ENCODE data around the gene ARHGEF7. TPM values are rescaled to one million over a fixed set of nuclear protein-coding genes. Genes with fewer than 3 reads are reported as not detected.

Gene ARHGEF7
- total RNA-seq, 2 experiments from 2014 or later = 67.0 to 71.2 TPM

DNA sequence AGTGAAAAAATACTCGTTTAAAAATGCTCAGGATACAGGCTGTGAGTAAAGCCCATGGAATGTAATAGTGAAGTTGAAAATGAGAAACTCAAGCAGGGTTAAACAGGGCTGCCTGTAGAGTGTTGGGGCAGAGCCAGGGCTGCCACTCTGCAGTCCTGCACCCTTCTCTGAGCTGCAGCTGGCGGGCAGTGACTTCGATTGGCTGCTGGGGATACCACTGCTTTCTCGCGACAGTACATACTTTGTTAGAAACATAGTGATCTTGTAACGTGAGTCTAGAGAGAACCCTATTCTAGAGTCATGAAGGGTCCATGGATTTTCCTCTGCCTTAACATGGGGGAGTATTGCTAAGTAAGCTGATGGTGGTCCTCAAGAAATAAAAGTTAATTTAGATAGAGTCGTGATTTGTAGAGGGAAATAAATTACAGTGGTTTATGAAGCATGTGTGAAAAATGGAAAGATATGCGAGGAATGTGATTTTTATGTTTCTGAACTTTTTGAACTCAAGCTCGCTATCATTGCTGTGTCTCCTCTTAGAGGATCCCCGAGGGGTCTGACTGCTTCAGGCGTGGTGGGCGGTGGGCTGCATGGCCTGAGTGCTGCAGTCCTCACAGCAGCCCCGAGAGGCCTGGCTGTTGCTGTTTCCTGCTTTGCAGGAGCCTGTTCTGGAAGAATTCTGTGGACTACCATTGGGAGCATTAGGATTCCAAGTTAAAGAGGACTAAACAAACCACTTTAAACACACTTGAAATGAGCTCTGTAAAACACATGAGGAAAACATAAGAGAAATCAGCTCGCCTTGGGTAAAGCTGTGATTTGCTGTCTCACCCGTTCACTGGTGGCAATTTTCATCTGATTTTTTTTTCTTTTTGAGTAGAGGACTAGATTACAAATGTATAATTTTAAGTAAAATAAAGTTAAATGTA, 95.7 kb downstream of the ARHGEF7 start:
- H3K4me1 Mint-ChIP-seq (ENCODE audit: low read depth) = peaks cover 36% of the 10 kb centered on the region
- H3K4me3 Mint-ChIP-seq = no peak overlapping the region
- H3K9me3 Mint-ChIP-seq = no peaks in the 10 kb centered on the region
- H3K27me3 Mint-ChIP-seq = no peaks in the 10 kb centered on the region
- ATAC-seq = no peak
- DNase-seq = no peak
- POLR2A ChIA-PET = no interaction called here
- CTCF ChIA-PET = interaction anchor here (1.3 to 4.8 kb wide), 3 partner anchors 8 to 143 kb away, joined by 3 to 18 read pairs (median 8); no protein-coding TSS in a partner anchor
- H3K27ac Mint-ChIP-seq = no peak overlapping the region
- TF ChIP-seq, protein P1, sequence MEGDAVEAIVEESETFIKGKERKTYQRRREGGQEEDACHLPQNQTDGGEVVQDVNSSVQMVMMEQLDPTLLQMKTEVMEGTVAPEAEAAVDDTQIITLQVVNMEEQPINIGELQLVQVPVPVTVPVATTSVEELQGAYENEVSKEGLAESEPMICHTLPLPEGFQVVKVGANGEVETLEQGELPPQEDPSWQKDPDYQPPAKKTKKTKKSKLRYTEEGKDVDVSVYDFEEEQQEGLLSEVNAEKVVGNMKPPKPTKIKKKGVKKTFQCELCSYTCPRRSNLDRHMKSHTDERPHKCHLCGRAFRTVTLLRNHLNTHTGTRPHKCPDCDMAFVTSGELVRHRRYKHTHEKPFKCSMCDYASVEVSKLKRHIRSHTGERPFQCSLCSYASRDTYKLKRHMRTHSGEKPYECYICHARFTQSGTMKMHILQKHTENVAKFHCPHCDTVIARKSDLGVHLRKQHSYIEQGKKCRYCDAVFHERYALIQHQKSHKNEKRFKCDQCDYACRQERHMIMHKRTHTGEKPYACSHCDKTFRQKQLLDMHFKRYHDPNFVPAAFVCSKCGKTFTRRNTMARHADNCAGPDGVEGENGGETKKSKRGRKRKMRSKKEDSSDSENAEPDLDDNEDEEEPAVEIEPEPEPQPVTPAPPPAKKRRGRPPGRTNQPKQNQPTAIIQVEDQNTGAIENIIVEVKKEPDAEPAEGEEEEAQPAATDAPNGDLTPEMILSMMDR (IDR thresholded peaks at IDR 0.05) = no peak
- peaks cover 8% of the 10 kb centered on the region for H3K36me3 Mint-ChIP-seq (ENCODE audit: low read depth)
- intact Hi-C loops (cut with micrococcal nuclease) = no loop called here

DNA sequence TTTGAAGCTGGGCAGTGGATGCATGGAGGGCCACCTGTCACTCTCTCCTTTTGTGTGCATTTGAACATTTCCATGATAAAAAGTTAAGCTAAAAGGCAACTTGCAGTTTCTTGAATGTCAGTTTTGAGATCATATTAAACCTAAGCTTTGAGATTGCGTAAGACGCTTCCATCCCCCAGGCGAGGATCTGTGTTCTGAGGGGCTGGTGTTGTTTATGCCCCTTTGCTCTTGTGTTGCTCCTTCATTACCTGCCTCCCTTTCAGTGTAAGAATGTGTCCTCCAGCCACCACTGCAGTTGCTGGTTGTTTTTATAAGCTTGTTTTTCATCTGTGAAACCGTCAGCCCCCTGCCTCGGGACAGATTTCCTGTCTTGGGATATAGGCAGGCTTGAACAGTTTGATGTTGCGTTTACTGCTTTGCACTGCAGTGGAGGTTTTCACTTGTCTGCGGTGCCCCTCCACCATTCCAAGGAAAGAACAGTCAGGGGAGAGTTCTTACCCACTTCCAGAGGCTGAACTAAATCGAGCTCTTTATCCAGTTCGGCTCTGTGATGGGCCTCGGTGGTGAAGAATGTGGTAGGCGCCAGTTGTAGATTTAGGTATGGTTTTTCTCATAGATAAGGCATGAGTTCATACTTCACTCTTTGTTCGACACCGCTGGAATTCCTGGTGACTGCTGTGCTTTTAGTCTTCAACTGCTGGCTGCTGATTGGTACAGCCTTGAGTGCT, 96.8 kb downstream of the ARHGEF7 start:
- ChIA-PET CTCF (interaction anchor here (1.1 to 4.8 kb wide), 4 partner anchors 9 to 144 kb away, joined by 3 to 18 read pairs (median 6); no protein-coding TSS in a partner anchor), POLR2A (interaction anchor here (0.6 kb wide), 2 partner anchors 27 to 124 kb away, joined by 3 to 4 read pairs; no protein-coding TSS in a partner anchor)
- Mint-ChIP-seq H3K9me3 (no peaks in the 10 kb centered on the region), H3K4me1 (ENCODE audit: low read depth) (peaks cover 40% of the 10 kb centered on the region), H3K27me3 (no peaks in the 10 kb centered on the region), H3K36me3 (ENCODE audit: low read depth) (peaks cover 3% of the 10 kb centered on the region), H3K27ac (no peak overlapping the region), H3K4me3 (no peak overlapping the region)
- TF ChIP-seq, protein P1 (IDR thresholded peaks at IDR 0.05) = no peak
- ATAC-seq (no peak), DNase-seq (no peak)
- intact Hi-C loops (cut with micrococcal nuclease) = no loop called here

DNA sequence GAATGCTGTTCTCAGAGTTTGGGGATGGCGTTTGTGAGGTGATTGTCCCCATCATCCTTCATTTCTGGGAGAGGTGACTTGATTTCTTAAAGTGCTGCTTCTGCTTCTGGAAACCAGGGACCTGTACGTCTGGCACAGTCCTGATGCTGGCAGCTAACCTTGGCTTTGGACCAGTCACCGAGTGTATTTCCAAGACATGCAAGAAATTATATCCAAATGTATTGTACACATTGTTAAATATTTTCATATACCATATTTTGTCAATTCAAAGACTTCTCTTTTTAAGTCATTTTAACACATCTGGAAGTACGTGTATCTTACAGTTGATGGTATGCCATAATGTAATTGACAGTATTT, 97.4 kb downstream of the ARHGEF7 start:
- no peak for ATAC-seq
- Mint-ChIP-seq H3K36me3 (ENCODE audit: low read depth) (peaks cover under 1% of the 10 kb centered on the region), H3K9me3 (no peaks in the 10 kb centered on the region), H3K4me1 (ENCODE audit: low read depth) (peaks cover 40% of the 10 kb centered on the region), H3K4me3 (no peak overlapping the region), H3K27ac (no peak overlapping the region), H3K27me3 (no peaks in the 10 kb centered on the region)
- DNase-seq = no peak
- intact Hi-C loops (cut with micrococcal nuclease) = no loop called here
- TF ChIP-seq, protein P1 (IDR thresholded peaks at IDR 0.05) = no peak
- POLR2A ChIA-PET = interaction anchor here (0.6 kb wide), 1 partner anchor 124 kb away, joined by 3 read pairs; no protein-coding TSS in a partner anchor
- CTCF ChIA-PET = interaction anchor here (1.1 to 4.8 kb wide), 3 partner anchors 10 to 145 kb away, joined by 4 to 18 read pairs (median 8); no protein-coding TSS in a partner anchor

DNA sequence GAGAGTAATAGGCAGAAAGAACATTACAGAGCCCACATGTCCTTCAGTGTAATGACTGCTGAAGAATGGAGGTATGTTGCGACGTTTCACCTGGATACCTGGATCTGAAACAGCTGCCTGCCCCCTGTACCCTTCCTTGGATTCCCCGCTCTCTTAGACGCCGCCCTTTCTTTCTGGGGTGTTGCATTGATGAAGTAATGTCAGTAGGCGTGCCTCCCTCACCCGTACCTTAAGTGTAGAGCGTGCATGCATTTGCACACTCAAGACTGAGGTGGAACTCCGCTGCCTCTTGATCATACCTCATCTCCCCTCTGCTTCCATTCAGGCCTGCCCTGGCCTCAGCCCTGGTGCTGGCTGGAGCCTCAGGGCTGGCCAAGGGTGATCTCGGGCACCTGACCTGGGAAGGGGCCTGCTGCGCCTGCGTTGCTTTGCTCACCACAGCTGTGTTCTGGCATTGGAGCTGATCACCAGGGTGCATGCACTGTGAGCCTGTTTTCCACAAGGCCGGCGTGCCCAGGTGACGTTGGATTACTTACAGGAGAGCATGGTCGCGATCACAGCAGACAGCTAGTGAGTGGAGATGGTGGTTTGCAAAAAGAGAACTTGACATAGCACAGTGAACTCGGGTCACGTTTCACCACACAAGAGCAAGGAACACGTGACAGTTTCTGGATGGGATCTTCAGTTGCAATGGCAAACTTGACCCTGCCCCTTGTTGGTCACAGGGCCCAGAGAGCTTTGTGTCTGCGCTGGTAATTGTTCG, 99.0 kb downstream of the ARHGEF7 start:
- POLR2A ChIA-PET = no interaction called here
- intact Hi-C loops (cut with micrococcal nuclease) = no loop called here
- ATAC-seq = no peak

More for the DNA sequence above, 99.0 kb downstream of the ARHGEF7 start:
- H3K9me3 Mint-ChIP-seq = no peaks in the 10 kb centered on the region
- no peak overlapping the region for H3K4me3 Mint-ChIP-seq
- H3K4me1 Mint-ChIP-seq (ENCODE audit: low read depth) = peaks cover 35% of the 10 kb centered on the region
- H3K27me3 Mint-ChIP-seq = no peaks in the 10 kb centered on the region
- TF ChIP-seq, protein P1 (IDR thresholded peaks at IDR 0.05) = no peak
- H3K27ac Mint-ChIP-seq = no peak overlapping the region
- no peak for DNase-seq
- H3K36me3 Mint-ChIP-seq (ENCODE audit: low read depth) = peaks cover 6% of the 10 kb centered on the region
- CTCF ChIA-PET = interaction anchor here (1.1 to 5.6 kb wide), 2 partner anchors 13 to 146 kb away, joined by 3 to 45 read pairs; no protein-coding TSS in a partner anchor

Measured in activated CD8-positive, alpha-beta T cell treated with anti-CD3 and anti-CD28 coated beads for 36 hours (primary cell).